Measurements from ENCODE around the gene DNAH17. TPM values are rescaled to one million over a fixed set of nuclear protein-coding genes. Genes with fewer than 3 reads are reported as not detected.

DNAH17 gene
- total and polyA plus RNA-seq, 2 of the 8 experiments (the other 6 are each of a cell fraction or from before 2014, with no cell fraction given): 0.14 to 0.67 TPM

DNA sequence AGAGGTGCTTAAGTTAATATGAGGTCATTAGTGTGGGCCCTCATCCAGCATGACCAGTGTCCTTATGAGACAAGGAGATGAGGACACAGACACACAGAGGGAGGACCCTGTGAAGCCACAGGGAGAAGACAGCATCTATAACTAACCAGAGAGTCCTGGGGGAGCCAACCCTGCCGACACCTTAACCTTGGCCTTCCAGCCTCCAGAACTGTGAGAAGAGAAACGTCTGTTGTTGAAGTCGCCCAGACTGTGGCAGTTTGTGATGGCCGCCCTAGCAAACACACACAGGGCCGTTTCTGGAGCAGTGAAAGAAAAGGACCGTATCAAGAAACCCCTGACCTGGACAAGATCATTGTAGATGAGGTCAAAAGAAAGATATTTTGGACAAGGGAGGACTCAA lies 26.7 kb downstream of the DNAH17 start:
- Histone ChIP-seq H2AFZ (ENCODE audit: low read length) (no peak overlapping the region), H3K23ac (ENCODE audit: insufficient read length) (no peak overlapping the region), H2BK120ac (replicated peaks; ENCODE audit: low read depth, low read length) (no peak overlapping the region), H2BK12ac (ENCODE audit: low read depth, low read length) (no peak overlapping the region), H2BK5ac (ENCODE audit: low read depth, low read length) (no peak overlapping the region), H3K36me3 (ENCODE audit: control insufficient read depth in 2 of 4, insufficient read depth in 4 of 4, low read length in 3 of 4) (no peaks in the 10 kb centered on the region), H3K23me2 (ENCODE audit: low read depth, low read length) (no peaks in the 10 kb centered on the region), H2BK15ac (ENCODE audit: low read length) (no peak overlapping the region), H2BK20ac (ENCODE audit: low read length) (no peak overlapping the region), H3K9ac (replicated peaks in 1 of 4; ENCODE audit: extremely low read depth in 1 of 4, low read depth in 3 of 4, low read length in 3 of 4) (no peak overlapping the region), H3K4me2 (ENCODE audit: insufficient read depth in 1 of 2, low read depth in 2 of 2, low read length in 2 of 2) (no peak overlapping the region), H3K27ac (ENCODE audit: low read depth, low read length) (no peak overlapping the region), H4K20me1 (replicated peaks in 1 of 2; ENCODE audit: control insufficient read depth in 1 of 2, insufficient read depth in 2 of 2, low read length in 2 of 2) (no peaks in the 10 kb centered on the region), H3K9me3 (ENCODE audit: insufficient read depth in 2 of 2, low read depth in 1 of 2, low read length in 1 of 2) (peaks cover 0 to 4% of the 10 kb centered on the region in 2 experiments; a peak in 1 of 4 replicates), H3K27me3 (replicated peaks in 1 of 4; ENCODE audit: control insufficient read depth in 3 of 4, extremely low read depth in 1 of 4, insufficient read depth in 3 of 4, low read length in 3 of 4) (no peaks in the 10 kb centered on the region), H2AK5ac (ENCODE audit: low read depth, low read length) (no peak overlapping the region), H3K79me2 (ENCODE audit: control insufficient read depth in 1 of 2, insufficient read depth in 2 of 2, low read length in 2 of 2) (no peaks in the 10 kb centered on the region), H4K5ac (ENCODE audit: insufficient read length, low read depth, low read length) (no peak overlapping the region), H3K79me1 (ENCODE audit: low read depth, low read length) (no peaks in the 10 kb centered on the region), H4K8ac (ENCODE audit: extremely low read depth, insufficient read depth, low read length) (no peak overlapping the region), H3K4ac (replicated peaks; ENCODE audit: insufficient read length, low read depth, low read length) (no peak overlapping the region), H3K18ac (ENCODE audit: extremely low read depth, low read length) (no peak overlapping the region), H3K56ac (replicated peaks; ENCODE audit: insufficient read length, low read depth, low read length) (no peak overlapping the region), H4K91ac (replicated peaks; ENCODE audit: insufficient read length, low read length) (no peak overlapping the region), H3K4me3 (ENCODE audit: extremely low read depth in 1 of 4, insufficient read depth in 2 of 4, low read depth in 3 of 4, low read length in 4 of 4) (no peak overlapping the region), H3K14ac (ENCODE audit: insufficient read length) (no peak overlapping the region), H3K4me1 (replicated peaks in 1 of 4; ENCODE audit: control insufficient read depth in 3 of 4, insufficient read depth in 4 of 4, low read length in 3 of 4) (no peaks in the 10 kb centered on the region)
- DNase-seq (ENCODE audit: low read depth in 1 of 2, low spot score in 2 of 2): no peak
- 81% methylated on average over 6 of the region's 6 CpGs; no CpG with 5 or more reads in 1 of the 2 experiments for WGBS, 2 experiments (ENCODE audit: extremely low coverage in 1 of 2, insufficient coverage in 1 of 2, insufficient read length in 1 of 2, insufficient replicate concordance in 2 of 2, low coverage in 1 of 2, low lambda C conversion rate in 2 of 2, missing lambda C conversion rate in 1 of 2)
- FAIRE-seq: no peak
- POLR2A ChIA-PET (ENCODE audit: partially characterized antibody): interaction anchor here (0.5 to 0.6 kb wide), 2 partner anchors 135 to 176 kb away, joined by 3 read pairs; no protein-coding TSS in a partner anchor
- CTCF ChIA-PET (ENCODE audit: partially characterized antibody): interaction anchor here (1.1 to 1.4 kb wide), 2 partner anchors 9 to 55 kb away, joined by 3 to 8 read pairs; no protein-coding TSS in a partner anchor
- TF ChIP-seq CEBPB (IDR thresholded peaks at IDR 0.05; ENCODE audit: low read depth, low read length) (no peak), SIX5 (IDR thresholded peaks at IDR 0.05; ENCODE audit: low read depth, low read length) (no peak), YY1 (IDR thresholded peaks at IDR 0.05; ENCODE audit: low read depth, low read length) (no peak), SP1 (IDR thresholded peaks at IDR 0.05; ENCODE audit: low read depth, low read length) (no peak), EZH2 (IDR thresholded peaks at IDR 0.05; ENCODE audit: low read depth, low read length, severe bottlenecking) (no peak), CBX8 (IDR thresholded peaks at IDR 0.05; ENCODE audit: borderline replicate concordance, low read depth, low read length) (no peak), CHD1 (IDR thresholded peaks at IDR 0.05; ENCODE audit: low read depth, low read length) (no peak), POU5F1 (IDR thresholded peaks at IDR 0.05; ENCODE audit: low read depth, low read length) (no peak), NANOG (IDR thresholded peaks at IDR 0.05; ENCODE audit: insufficient read depth, low read depth, low read length, poor library complexity, severe bottlenecking) (no peak), KDM4A (IDR thresholded peaks at IDR 0.05; ENCODE audit: low read depth, low read length, severe bottlenecking) (no peak)
